ENCODE results near the gene DOCK6. TPM values are rescaled to one million over a fixed set of nuclear protein-coding genes. Genes with fewer than 3 reads are reported as not detected.

The DOCK6 gene
- total RNA-seq, 2 experiments from 2014 or later, result 24.1 to 74.6 TPM

- peaks cover 80% of the 10 kb centered on the region for H3K36me3 ChIP-seq (ENCODE audit: insufficient read depth, low read length)
Measured at GRCh38 chr19:11191934-11192333, 70.4 kb downstream of the DOCK6 start.

GRCh38 chr19:11191273-11191755 is 71.0 kb downstream of the DOCK6 start:
- intact Hi-C loops (cut with micrococcal nuclease; ENCODE audit: unreplicated experiment), result loop anchor here (5.0 to 10.0 kb wide), 3 partner anchors 144 to 537 kb away; partner anchors contain the start of gene ILF3
- H3K36me3 ChIP-seq (ENCODE audit: insufficient read depth, low read length), result peaks cover 86% of the 10 kb centered on the region
- no peaks in the 10 kb centered on the region for H3K9me2 ChIP-seq (ENCODE audit: insufficient read depth, low read length)
- H4K20me1 ChIP-seq (ENCODE audit: insufficient read depth, low read length), result no peaks in the 10 kb centered on the region
- H3K4me3 ChIP-seq (ENCODE audit: low read depth, low read length, poor library complexity, severe bottlenecking), result peak overlapping the region; percentile 58
- POLR2A ChIA-PET, result interaction anchor here (1.9 kb wide), 1 partner anchor 35 kb away, joined by 6 read pairs; the partner anchor contains the start of gene SPC24
- peak overlapping the region; percentile 63 for H3K4me2 ChIP-seq (ENCODE audit: low read length)
- TF ChIP-seq CTCF (conservative IDR thresholded peaks at IDR 0.05; ENCODE audit: low read length) (no peak), EZH2phosphoT487 (IDR thresholded peaks at IDR 0.05; ENCODE audit: borderline replicate concordance, low read depth, low read length) (no peak)
- no TSS peak for BruUV-seq (replicated peaks)
- peak; percentile 75 for DNase-seq (ENCODE audit: low spot score)
- peak overlapping the region; percentile 95 for H3K27ac ChIP-seq (ENCODE audit: low read depth, low read length, poor library complexity, severe bottlenecking)
- H3K79me2 ChIP-seq (ENCODE audit: insufficient read depth, low read depth, low read length), result peaks cover 60% of the 10 kb centered on the region
- H3K9me3 ChIP-seq (ENCODE audit: low read length), result no peaks in the 10 kb centered on the region
- H2AFZ ChIP-seq (ENCODE audit: low read length), result no peak overlapping the region; the same call in 1 of the 2 replicates
- CTCF ChIA-PET (ENCODE audit: unreplicated experiment), result no interaction called here
- H3K4me1 ChIP-seq (ENCODE audit: insufficient read depth, low read length, poor library complexity, severe bottlenecking), result peaks cover 93% of the 10 kb centered on the region

More at GRCh38 chr19:11191934-11192333, 70.4 kb downstream of the DOCK6 start:
- H3K4me1 ChIP-seq (ENCODE audit: insufficient read depth, low read length, poor library complexity, severe bottlenecking), result peaks cover 87% of the 10 kb centered on the region
- peaks cover 65% of the 10 kb centered on the region for H3K79me2 ChIP-seq (ENCODE audit: insufficient read depth, low read depth, low read length)
- no TSS peak for BruUV-seq (replicated peaks)
- TF ChIP-seq CTCF (conservative IDR thresholded peaks at IDR 0.05; ENCODE audit: low read length), result no peak
- TF ChIP-seq EZH2phosphoT487 (IDR thresholded peaks at IDR 0.05; ENCODE audit: borderline replicate concordance, low read depth, low read length), result no peak
- no peaks in the 10 kb centered on the region for H3K9me3 ChIP-seq (ENCODE audit: low read length)
- intact Hi-C loops (cut with micrococcal nuclease; ENCODE audit: unreplicated experiment), result loop anchor here (5.0 to 10.0 kb wide), 3 partner anchors 145 to 537 kb away; partner anchors contain the start of gene ILF3
- no peaks in the 10 kb centered on the region for H4K20me1 ChIP-seq (ENCODE audit: insufficient read depth, low read length)
- POLR2A ChIA-PET, result interaction anchor here (0.9 to 1.9 kb wide), 3 partner anchors 9 to 43 kb away, joined by 3 to 6 read pairs (median 4); partner anchors contain the start of gene SPC24
- peak overlapping the region; percentile 58 for H3K4me3 ChIP-seq (ENCODE audit: low read depth, low read length, poor library complexity, severe bottlenecking)
- CTCF ChIA-PET (ENCODE audit: unreplicated experiment), result no interaction called here
- no peaks in the 10 kb centered on the region for H3K9me2 ChIP-seq (ENCODE audit: insufficient read depth, low read length)
- H3K4me2 ChIP-seq (ENCODE audit: low read length), result peak overlapping the region; percentile 63
- DNase-seq (ENCODE audit: low spot score), result peak; percentile 96
- H3K27ac ChIP-seq (ENCODE audit: low read depth, low read length, poor library complexity, severe bottlenecking), result peak overlapping the region; percentile 95
- H2AFZ ChIP-seq (ENCODE audit: low read length), result no peak overlapping the region; the same call in 1 of the 2 replicates

- TF ChIP-seq EZH2phosphoT487 (IDR thresholded peaks at IDR 0.05; ENCODE audit: borderline replicate concordance, low read depth, low read length) (no peak), CTCF (conservative IDR thresholded peaks at IDR 0.05; ENCODE audit: low read length) (no peak)
- intact Hi-C loops (cut with micrococcal nuclease; ENCODE audit: unreplicated experiment), result loop anchor here (5.0 to 10.0 kb wide), 3 partner anchors 143 to 536 kb away; partner anchors contain the start of gene ILF3
- H4K20me1 ChIP-seq (ENCODE audit: insufficient read depth, low read length), result no peaks in the 10 kb centered on the region
- peak overlapping the region; percentile 53 for H3K4me2 ChIP-seq (ENCODE audit: low read length)
- peak overlapping the region; percentile 58 for H3K4me3 ChIP-seq (ENCODE audit: low read depth, low read length, poor library complexity, severe bottlenecking)
- no TSS peak for BruUV-seq (replicated peaks)
- H3K4me1 ChIP-seq (ENCODE audit: insufficient read depth, low read length, poor library complexity, severe bottlenecking), result peaks cover 98% of the 10 kb centered on the region
- DNase-seq (ENCODE audit: low spot score), result peak; percentile 75
- no peaks in the 10 kb centered on the region for H3K9me2 ChIP-seq (ENCODE audit: insufficient read depth, low read length)
- H3K36me3 ChIP-seq (ENCODE audit: insufficient read depth, low read length), result peaks cover 89% of the 10 kb centered on the region
- CTCF ChIA-PET (ENCODE audit: unreplicated experiment), result interaction anchor here (1.0 kb wide), 1 partner anchor 34 kb away, joined by 3 read pairs; no protein-coding TSS in a partner anchor
- POLR2A ChIA-PET, result interaction anchor here (0.6 to 1.9 kb wide), 3 partner anchors 10 to 785 kb away, joined by 4 to 6 read pairs (median 5); partner anchors contain the start of gene SPC24
- H2AFZ ChIP-seq (ENCODE audit: low read length), result no peak overlapping the region
- H3K79me2 ChIP-seq (ENCODE audit: insufficient read depth, low read depth, low read length), result peaks cover 54% of the 10 kb centered on the region
- peak overlapping the region; percentile 95 for H3K27ac ChIP-seq (ENCODE audit: low read depth, low read length, poor library complexity, severe bottlenecking)
- H3K9me3 ChIP-seq (ENCODE audit: low read length), result no peaks in the 10 kb centered on the region
Measured at GRCh38 chr19:11190501-11190900, 71.8 kb downstream of the DOCK6 start.
